ENCODE measurements around the gene NPAS2.

GRCh38 chr2:100936972-100937542, 117.1 kb downstream of the NPAS2 start:
- no peak for TF ChIP-seq EZH2 (IDR thresholded peaks at IDR 0.05; ENCODE audit: low read depth, low read length, severe bottlenecking)
- no peak for TF ChIP-seq YY1 (IDR thresholded peaks at IDR 0.05; ENCODE audit: low read depth, low read length)
- TF ChIP-seq KDM1A (IDR thresholded peaks at IDR 0.05; ENCODE audit: borderline replicate concordance, low read length): no peak
- no peak for TF ChIP-seq BRCA1 (IDR thresholded peaks at IDR 0.05; ENCODE audit: low read depth, low read length)
- no peak for TF ChIP-seq CTCF (IDR thresholded peaks at IDR 0.05; ENCODE audit: control extremely low read depth in 1 of 3, insufficient read depth in 1 of 3, low read depth in 1 of 3, low read length in 3 of 3)
- TF ChIP-seq SRF (IDR thresholded peaks at IDR 0.05; ENCODE audit: low read depth, low read length): no peak
- TF ChIP-seq POLR2AphosphoS5 (IDR thresholded peaks at IDR 0.05; ENCODE audit: low read depth, low read length): no peak
- TF ChIP-seq RAD21 (IDR thresholded peaks at IDR 0.05 in 1 of 2, conservative IDR thresholded peaks at IDR 0.05 in 1 of 2; ENCODE audit: low read depth in 2 of 2, low read length in 2 of 2): no peak
- TF ChIP-seq EP300 (IDR thresholded peaks at IDR 0.05; ENCODE audit: borderline replicate concordance in 1 of 2, low read depth in 2 of 2, low read length in 2 of 2): no peak

All from H1 (cell line).